Effector CD8-positive, alpha-beta T cell (primary cell): ENCODE measurements around the gene ELOVL2.
"Not testable (repeated sequence)": the region's sequence is repeated elsewhere in the genome, so short reads cannot be mapped to it uniquely, and the experiment has no call there.

Experiments used
- DNase-seq: peaks from one replicate; lab custom pipeline; 2025; lab: John Stamatoyannopoulos, UW

ELOVL2 gene

GRCh38 chr6:11023032-11023431 is 21.1 kb downstream of the ELOVL2 start:
- no peak for DNase-seq

- DNase-seq: no peak
Measured at GRCh38 chr6:11021714-11022113, 22.4 kb downstream of the ELOVL2 start.

- no peak for DNase-seq
Measured at GRCh38 chr6:11021003-11021402, 23.1 kb downstream of the ELOVL2 start.

- DNase-seq: no peak
Measured at GRCh38 chr6:11018225-11018624, 25.9 kb downstream of the ELOVL2 start.

GRCh38 chr6:11017090-11017489 is 27.0 kb downstream of the ELOVL2 start:
- DNase-seq: no peak

- no peak for DNase-seq
Measured at GRCh38 chr6:11016452-11016851, 27.7 kb downstream of the ELOVL2 start.

GRCh38 chr6:11015102-11015501 is 29.0 kb downstream of the ELOVL2 start:
- DNase-seq: no peak

GRCh38 chr6:11013721-11014070 is 30.4 kb downstream of the ELOVL2 start:
- DNase-seq: no peak

- no peak for DNase-seq
Measured at GRCh38 chr6:11012976-11013720, 31.0 kb downstream of the ELOVL2 start.

GRCh38 chr6:11012295-11012754 is 31.8 kb downstream of the ELOVL2 start:
- no peak for DNase-seq

- no peak for DNase-seq
Measured at GRCh38 chr6:11011787-11012234, 32.3 kb downstream of the ELOVL2 start.

- DNase-seq: no peak
Measured at GRCh38 chr6:11009353-11009752, 34.8 kb downstream of the ELOVL2 start.

- no peak for DNase-seq
Measured at GRCh38 chr6:11008821-11009220, 35.3 kb downstream of the ELOVL2 start.

- DNase-seq: no peak
Measured at GRCh38 chr6:11007715-11008608, 36.1 kb downstream of the ELOVL2 start.

- no peak for DNase-seq
Measured at GRCh38 chr6:11006061-11006460, 38.0 kb downstream of the ELOVL2 start.

GRCh38 chr6:11003297-11003696 is 40.8 kb downstream of the ELOVL2 start:
- DNase-seq: not testable (repeated sequence)

- no peak for DNase-seq
Measured at GRCh38 chr6:11002176-11002575, 41.9 kb downstream of the ELOVL2 start.

GRCh38 chr6:10999994-11000393 is 44.1 kb downstream of the ELOVL2 start:
- no peak for DNase-seq

- no peak for DNase-seq
Measured at GRCh38 chr6:10995114-10995707, 48.9 kb downstream of the ELOVL2 start.

- DNase-seq: no peak
Measured at GRCh38 chr6:10993896-10994295, 50.2 kb downstream of the ELOVL2 start.

- DNase-seq: no peak
Measured at GRCh38 chr6:10991115-10991514, 53.0 kb downstream of the ELOVL2 start.

- DNase-seq: no peak
Measured at GRCh38 chr6:10989587-10989986, 54.5 kb downstream of the ELOVL2 start.

GRCh38 chr6:10984959-10985358 is 59.1 kb downstream of the ELOVL2 start:
- DNase-seq: not testable (repeated sequence)
